ENCODE measurements around the gene WDFY2.

The WDFY2 gene

DNA sequence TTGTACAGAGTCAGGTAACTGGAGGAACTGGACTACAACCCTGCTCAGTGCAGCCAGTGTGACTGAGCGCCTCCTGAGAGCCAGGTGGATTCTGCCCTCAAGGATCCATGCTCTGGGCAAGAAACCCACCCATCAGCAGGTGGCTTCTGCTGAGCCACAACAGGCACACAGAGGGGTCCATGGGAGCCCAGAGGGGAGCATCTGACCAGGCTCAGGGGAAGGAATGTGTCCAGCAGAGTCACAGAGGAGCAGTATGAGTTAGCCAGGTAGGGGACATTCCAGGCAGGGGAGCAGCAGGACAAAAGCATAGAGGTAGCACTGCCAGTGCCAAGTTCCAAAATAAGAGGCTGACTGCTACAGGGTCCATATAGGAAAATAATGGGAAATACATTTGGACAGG lies 199.8 kb downstream of the WDFY2 start:
- H3K4me1 Mint-ChIP-seq (ENCODE audit: low read depth), result peaks cover 6% of the 10 kb centered on the region
- DNase-seq, result no peak
- no peaks in the 10 kb centered on the region for H3K9me3 Mint-ChIP-seq
- peak overlapping the region; percentile 39 for H3K27ac Mint-ChIP-seq
- no peak overlapping the region for H3K4me3 Mint-ChIP-seq
- peaks cover 2% of the 10 kb centered on the region for H3K36me3 Mint-ChIP-seq (ENCODE audit: low read depth)
- no peaks in the 10 kb centered on the region for H3K27me3 Mint-ChIP-seq

DNA sequence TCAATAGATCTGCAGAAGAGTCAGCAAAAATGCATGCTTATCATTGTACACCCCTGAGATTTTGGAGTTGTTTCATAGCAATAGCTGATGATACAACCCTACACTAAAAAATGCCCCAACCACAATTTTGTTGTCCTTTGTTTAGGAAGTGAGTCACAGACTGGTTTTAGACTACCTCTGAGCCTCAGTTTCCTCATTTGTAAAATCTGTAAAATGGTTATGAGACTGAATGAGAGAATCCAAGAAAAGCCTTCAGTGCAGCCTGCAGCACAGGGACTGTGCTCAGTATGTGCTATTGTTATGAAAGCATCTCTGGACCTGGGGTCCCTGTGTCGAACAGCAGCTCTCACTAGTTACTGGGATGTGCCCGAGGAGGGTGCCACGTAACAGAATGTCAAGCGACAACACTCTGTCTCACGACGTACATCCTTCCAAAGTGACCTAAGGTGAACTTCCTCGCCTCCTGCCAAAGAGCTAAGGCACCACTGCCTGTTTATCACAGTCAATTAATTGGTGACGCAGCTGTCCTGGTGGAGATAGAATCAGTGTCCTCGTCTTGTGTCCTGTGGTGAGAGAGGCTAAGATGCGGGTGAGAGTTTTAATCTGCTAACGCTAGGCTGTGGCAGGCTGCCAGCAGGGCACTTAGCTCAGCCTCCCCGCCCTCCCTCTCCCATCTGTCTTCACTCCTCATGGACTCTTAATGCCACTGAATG lies 201.6 kb downstream of the WDFY2 start:
- no peak overlapping the region for H3K4me3 Mint-ChIP-seq
- no peak for DNase-seq
- peaks cover 8% of the 10 kb centered on the region for H3K36me3 Mint-ChIP-seq (ENCODE audit: low read depth)
- peaks cover 6% of the 10 kb centered on the region for H3K4me1 Mint-ChIP-seq (ENCODE audit: low read depth)
- no peaks in the 10 kb centered on the region for H3K27me3 Mint-ChIP-seq
- no peaks in the 10 kb centered on the region for H3K9me3 Mint-ChIP-seq
- no peak overlapping the region for H3K27ac Mint-ChIP-seq

DNA sequence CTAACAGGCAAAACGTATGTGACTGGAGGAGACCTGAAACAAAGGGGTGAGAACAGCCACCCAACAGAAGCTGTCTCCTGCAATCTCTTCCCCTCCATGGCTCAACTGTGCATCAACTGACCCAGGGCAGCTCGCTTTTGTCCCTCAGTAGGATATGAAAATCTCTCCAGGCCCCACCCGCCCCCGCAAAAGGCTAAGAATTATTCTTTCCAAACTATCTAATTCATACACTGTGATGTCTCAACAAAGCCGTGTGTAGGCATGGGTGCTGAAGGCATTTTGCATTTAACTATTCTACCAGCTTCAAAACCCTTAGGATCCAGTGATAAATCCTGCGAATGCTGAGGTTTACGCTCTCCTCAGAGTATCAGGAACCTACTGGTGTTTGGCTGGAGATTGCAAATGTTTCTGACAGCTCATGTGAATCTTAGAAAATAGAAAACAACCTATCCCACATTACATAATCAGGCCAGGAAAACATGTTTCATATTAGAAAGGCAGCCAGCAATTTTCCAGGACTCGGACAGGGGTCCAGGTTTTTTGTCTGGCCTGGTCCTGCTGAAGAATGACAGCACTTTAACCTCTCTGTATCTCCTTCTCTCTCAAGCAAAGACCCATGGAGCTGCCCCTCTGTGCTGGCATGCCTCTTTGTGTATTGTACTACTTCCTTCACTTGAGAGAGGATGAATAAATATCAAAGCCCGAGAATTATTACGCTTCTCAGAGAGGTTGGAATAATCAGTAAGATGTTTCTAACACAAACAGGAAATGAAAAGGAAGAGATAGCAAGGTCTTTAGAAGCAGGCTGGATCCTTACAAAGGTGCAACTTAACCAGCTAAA lies 202.4 kb downstream of the WDFY2 start:
- peaks cover 8% of the 10 kb centered on the region for H3K36me3 Mint-ChIP-seq (ENCODE audit: low read depth)
- peaks cover 6% of the 10 kb centered on the region for H3K4me1 Mint-ChIP-seq (ENCODE audit: low read depth)
- H3K27ac Mint-ChIP-seq, result no peak overlapping the region
- DNase-seq, result no peak
- no peak overlapping the region for H3K4me3 Mint-ChIP-seq
- H3K9me3 Mint-ChIP-seq, result no peaks in the 10 kb centered on the region
- H3K27me3 Mint-ChIP-seq, result no peaks in the 10 kb centered on the region

DNA sequence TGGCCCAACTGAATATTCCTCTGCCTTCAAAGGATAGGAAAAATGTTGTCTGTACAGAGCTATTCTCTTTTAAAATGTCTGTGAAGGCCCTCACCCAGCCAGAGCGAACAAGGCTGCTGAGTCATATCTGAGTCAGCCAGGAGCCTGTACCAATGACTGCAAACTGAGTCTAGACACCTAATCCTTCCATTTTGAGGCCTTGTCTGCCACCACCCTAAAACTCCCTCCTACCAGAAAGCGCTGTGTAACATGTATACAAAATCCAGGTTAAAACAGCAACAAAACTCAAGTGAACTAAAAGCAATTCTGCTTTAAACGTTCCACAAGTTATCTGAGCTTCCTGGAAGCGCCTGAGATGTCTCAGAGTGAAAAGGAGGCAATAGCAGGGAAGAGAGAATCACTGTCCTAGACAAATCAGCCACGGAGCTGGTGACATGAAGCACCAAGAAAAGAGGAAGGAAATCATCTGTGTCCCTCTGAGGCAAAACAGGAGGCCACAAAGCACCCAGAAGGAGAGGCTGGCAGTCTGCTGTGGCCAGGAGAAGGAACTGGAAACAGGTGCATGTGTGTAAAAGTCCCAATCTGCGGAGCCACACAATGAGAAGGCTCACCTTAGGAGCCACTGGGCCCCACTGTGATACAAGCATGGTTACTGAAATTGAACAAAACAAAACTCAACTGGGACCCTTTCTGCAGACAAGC lies 209.5 kb downstream of the WDFY2 start:
- H3K27ac Mint-ChIP-seq, result peak overlapping the region; percentile 91
- peaks cover 23% of the 10 kb centered on the region for H3K36me3 Mint-ChIP-seq (ENCODE audit: low read depth)

DNA sequence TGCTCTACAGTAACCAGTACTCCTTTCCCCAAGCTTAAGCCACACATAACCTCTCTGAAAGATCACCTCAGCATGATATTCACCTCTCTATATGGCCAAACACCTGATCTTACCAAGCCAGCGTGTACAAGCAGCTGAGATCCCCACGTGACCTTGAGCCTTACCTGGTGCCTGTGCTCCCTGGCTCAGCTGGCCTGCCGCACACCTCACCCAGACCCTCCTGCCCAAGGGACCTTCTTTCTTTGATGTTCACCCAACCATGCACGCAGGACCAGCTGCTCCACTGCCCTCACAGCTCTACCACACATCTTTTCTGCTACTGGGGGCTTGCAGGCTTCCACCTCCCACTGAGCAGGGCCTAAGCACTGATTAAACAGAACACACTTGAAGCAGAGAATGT lies 210.7 kb downstream of the WDFY2 start:
- no peak overlapping the region for H3K27ac Mint-ChIP-seq
- peaks cover 14% of the 10 kb centered on the region for H3K36me3 Mint-ChIP-seq (ENCODE audit: low read depth)

More for the DNA sequence above, 209.5 kb downstream of the WDFY2 start:
- Mint-ChIP-seq H3K4me3 (peak overlapping the region; percentile 2), H3K4me1 (ENCODE audit: low read depth) (peaks cover 27% of the 10 kb centered on the region), H3K9me3 (no peaks in the 10 kb centered on the region), H3K27me3 (no peaks in the 10 kb centered on the region)
- DNase-seq, result peak; percentile 53

DNA sequence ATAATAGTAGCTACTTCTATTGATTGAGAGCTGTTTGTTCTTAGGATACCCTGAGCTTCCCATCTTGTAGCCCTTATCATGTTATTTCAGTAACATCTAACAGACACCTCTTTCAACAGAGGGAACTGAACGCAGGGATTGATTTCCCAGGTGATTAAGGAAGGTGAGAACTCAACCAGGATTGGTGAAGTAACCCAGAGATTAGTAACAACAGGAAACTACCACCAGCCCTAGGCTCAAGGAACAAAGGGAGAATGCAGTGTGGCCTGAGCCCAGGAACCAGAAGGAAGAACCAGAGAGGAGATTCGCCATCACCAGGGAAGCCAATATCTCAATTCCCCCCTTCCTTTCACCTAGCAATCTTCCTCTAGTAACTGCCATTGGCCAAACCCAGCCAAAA lies 211.2 kb downstream of the WDFY2 start:
- no peaks in the 10 kb centered on the region for H3K27me3 Mint-ChIP-seq
- H3K4me3 Mint-ChIP-seq, result no peak overlapping the region
- no peak overlapping the region for H3K27ac Mint-ChIP-seq
- peaks cover 14% of the 10 kb centered on the region for H3K36me3 Mint-ChIP-seq (ENCODE audit: low read depth)
- peaks cover 30% of the 10 kb centered on the region for H3K4me1 Mint-ChIP-seq (ENCODE audit: low read depth)
- no peaks in the 10 kb centered on the region for H3K9me3 Mint-ChIP-seq
- no peak for DNase-seq

More for the DNA sequence above, 210.7 kb downstream of the WDFY2 start:
- H3K4me1 Mint-ChIP-seq (ENCODE audit: low read depth), result peaks cover 27% of the 10 kb centered on the region
- no peaks in the 10 kb centered on the region for H3K27me3 Mint-ChIP-seq
- no peaks in the 10 kb centered on the region for H3K9me3 Mint-ChIP-seq
- peak; percentile 23 for DNase-seq
- no peak overlapping the region for H3K4me3 Mint-ChIP-seq

DNA sequence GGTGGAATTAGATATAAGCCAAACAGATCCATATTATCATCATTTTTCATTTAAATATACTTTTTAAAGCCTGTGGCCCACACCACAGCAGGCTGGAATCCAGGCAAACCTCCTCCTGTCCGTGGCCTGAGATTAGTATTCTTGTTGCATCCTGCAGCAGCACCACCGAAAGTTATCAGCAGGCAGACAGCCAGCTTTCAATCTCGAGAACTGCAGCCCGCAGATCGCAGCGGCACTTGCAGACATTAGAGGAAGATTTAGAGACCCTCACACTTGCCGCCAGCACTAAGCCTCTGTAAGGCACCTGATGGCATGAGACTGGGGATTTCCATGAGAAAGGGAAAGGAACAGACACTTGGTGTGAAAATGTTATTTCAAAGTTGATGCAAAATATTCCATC lies 212.3 kb downstream of the WDFY2 start:
- H3K9me3 Mint-ChIP-seq, result no peaks in the 10 kb centered on the region

DNA sequence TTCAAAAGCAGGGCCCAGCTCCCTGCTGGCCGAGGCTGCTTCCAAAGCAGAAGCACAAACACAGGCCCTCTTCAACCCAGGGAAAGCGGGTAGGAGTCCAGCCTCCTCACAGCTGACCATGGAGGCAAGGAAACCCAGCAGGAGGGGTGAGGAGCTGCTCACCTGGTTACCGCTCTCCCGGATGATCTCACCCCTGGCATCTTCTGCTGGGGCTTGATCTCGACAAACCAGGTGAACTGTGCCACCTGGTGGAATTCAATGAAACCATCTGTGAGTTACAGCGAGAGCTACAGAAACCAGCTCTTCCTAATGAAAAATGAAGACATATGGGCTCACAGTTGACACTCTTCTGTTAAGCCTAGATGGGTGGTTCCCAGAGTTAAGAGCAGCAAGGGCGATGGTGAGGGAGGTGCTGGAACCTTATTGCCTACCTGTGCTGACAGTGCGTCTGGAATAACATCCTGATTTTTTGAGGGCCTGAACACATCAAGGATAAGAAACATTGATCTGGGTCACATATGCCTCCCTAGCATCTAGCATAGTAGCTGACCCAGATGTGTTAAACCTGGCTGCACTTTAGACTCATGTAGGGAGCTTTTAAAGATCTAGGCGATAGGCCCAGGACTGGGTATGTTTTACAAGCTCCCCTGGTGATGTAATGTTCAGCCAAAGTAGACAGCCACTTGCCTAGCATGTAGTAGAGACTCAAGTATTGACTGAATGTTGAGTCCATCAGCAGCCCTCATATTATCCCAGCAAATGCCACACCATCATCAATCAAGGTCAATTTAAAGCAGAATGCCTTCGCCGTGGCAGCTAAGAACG lies 213.6 kb downstream of the WDFY2 start:
- peaks cover 50% of the 10 kb centered on the region for H3K4me1 Mint-ChIP-seq (ENCODE audit: low read depth)
- H3K27ac Mint-ChIP-seq, result no peak overlapping the region
- no peaks in the 10 kb centered on the region for H3K27me3 Mint-ChIP-seq
- peaks cover 9% of the 10 kb centered on the region for H3K36me3 Mint-ChIP-seq (ENCODE audit: low read depth)
- DNase-seq, result peak; percentile 59
- H3K9me3 Mint-ChIP-seq, result no peaks in the 10 kb centered on the region
- H3K4me3 Mint-ChIP-seq, result no peak overlapping the region

More for the DNA sequence above, 212.3 kb downstream of the WDFY2 start:
- Mint-ChIP-seq H3K4me1 (ENCODE audit: low read depth) (peaks cover 41% of the 10 kb centered on the region), H3K27me3 (no peaks in the 10 kb centered on the region), H3K36me3 (ENCODE audit: low read depth) (peaks cover 14% of the 10 kb centered on the region), H3K27ac (no peak overlapping the region), H3K4me3 (no peak overlapping the region)
- peak; percentile 20 for DNase-seq

DNA sequence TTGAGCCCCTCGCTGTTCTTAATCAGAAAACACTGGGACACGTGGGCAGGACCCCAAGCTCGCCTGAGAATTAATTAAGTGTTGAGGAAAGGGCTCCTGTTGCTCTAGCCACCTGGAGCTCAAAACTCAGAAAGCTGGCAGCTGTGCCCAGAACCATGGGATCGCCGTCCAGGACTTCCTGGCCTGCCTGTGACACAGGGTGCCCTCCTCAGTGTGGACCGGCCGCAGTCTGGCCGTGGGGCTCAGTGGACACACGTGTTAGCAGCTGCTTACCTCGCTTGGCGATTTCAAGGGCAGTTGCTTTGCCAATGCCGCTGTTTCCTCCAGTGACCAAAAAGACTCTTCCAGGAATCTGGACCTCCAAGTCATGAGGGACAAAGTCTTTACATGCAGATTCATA lies 215.0 kb downstream of the WDFY2 start:
- Mint-ChIP-seq H3K36me3 (ENCODE audit: low read depth) (peaks cover 3% of the 10 kb centered on the region), H3K4me1 (ENCODE audit: low read depth) (peaks cover 44% of the 10 kb centered on the region), H3K9me3 (no peaks in the 10 kb centered on the region), H3K27ac (no peak overlapping the region), H3K4me3 (no peak overlapping the region), H3K27me3 (no peaks in the 10 kb centered on the region)
- DNase-seq, result peak; percentile 27

DNA sequence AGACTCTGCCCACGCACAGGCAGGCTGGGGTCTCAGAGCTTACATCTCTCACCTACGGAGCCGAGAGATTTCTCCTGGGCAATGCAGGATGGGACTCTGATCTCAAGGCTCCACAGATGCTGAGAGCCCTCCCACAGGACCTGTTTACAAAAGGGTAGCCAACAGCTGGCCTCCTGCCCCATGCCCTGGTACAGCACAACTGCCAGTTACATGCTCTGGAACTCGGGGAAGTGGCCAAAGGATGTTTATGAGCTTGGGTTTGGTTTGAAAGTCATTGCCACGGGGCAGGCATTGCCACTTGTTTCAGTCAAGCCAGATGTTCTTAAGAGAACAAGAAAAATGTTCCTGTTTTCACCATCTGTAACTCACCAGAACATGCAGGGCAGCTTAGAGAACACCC lies 216.2 kb downstream of the WDFY2 start:
- Mint-ChIP-seq H3K4me3 (no peak overlapping the region), H3K4me1 (ENCODE audit: low read depth) (peaks cover 54% of the 10 kb centered on the region), H3K9me3 (no peaks in the 10 kb centered on the region), H3K27me3 (no peaks in the 10 kb centered on the region), H3K27ac (peak overlapping the region; percentile 29), H3K36me3 (ENCODE audit: low read depth) (peaks cover 12% of the 10 kb centered on the region)
- DNase-seq, result peak; percentile 23

DNA sequence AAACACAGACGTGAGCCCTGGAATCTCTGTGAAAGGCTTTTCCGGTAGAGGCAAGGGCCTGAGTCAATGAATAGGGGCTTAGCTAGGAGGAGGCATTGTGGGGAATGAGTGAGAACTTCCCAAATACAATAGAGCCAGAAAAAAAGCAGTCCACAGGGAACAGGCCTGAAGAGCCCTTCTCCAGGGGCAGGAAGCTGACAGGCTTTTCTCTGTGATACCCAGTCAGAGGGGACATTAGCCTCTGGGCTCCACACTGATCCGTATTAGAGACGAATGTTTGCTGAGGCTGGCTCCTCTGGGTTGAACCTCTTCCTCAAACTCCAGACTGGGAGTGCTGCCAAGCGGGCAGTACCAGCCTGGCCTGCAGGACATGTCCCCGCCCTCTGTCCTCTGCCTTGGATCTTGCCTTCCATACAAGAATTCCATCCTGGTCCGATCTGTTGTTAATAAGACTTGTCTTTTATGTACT lies 217.4 kb downstream of the WDFY2 start:
- Mint-ChIP-seq H3K27ac (peak overlapping the region; percentile 100), H3K4me1 (ENCODE audit: low read depth) (peaks cover 65% of the 10 kb centered on the region), H3K4me3 (peak overlapping the region; percentile 85), H3K36me3 (ENCODE audit: low read depth) (peaks cover 12% of the 10 kb centered on the region), H3K9me3 (no peaks in the 10 kb centered on the region), H3K27me3 (no peaks in the 10 kb centered on the region)
- no peak for DNase-seq

DNA sequence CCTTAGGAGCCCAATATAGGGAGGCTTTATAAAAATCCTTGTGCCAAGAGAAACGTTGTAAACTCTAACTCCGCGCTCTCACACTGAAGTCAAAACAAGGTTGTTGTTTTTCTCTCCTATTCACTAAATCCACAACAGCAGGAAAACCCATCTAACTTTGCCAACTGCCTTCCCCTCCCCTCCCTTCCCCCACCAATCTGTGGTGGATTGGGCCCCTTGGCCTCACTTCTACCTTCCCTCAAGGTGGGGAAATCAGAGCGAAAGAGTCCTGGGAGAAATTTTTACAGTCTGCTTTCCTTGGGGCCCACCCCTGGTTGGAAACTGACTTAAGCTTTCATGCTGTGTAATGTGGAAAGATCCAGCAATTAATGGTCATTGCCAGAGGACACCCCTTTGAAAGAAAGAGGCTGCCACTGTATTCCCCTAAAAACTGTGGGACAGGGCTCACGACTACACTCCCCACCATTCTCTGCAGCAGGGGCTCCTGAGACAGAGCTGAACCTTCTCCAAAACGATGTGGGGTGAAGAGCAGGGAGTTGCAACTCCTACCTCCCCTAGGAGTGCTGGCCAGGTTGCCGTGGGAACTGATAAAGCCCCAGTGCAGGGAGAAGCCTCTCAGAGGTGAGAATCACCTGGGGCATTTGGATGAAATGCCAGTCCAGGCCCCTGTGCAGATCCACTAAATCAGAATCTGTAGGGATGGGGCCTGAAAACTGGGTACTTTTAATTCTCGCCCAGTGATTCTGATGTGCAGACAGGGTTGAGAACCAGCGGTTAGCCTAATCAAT lies 218.6 kb downstream of the WDFY2 start:
- H3K27me3 Mint-ChIP-seq, result no peaks in the 10 kb centered on the region
- no peaks in the 10 kb centered on the region for H3K9me3 Mint-ChIP-seq
- peak overlapping the region; percentile 100 for H3K27ac Mint-ChIP-seq
- peaks cover 12% of the 10 kb centered on the region for H3K36me3 Mint-ChIP-seq (ENCODE audit: low read depth)
- H3K4me1 Mint-ChIP-seq (ENCODE audit: low read depth), result peaks cover 66% of the 10 kb centered on the region
- H3K4me3 Mint-ChIP-seq, result peak overlapping the region; percentile 85
- DNase-seq, result no peak

Measured in activated T-cell treated with anti-CD3 and anti-CD28 coated beads, Interleukin-2, amount 50 U/mL, for 24 hours (primary cell).